HG03469 (cell line): ENCODE data around the gene CD58.

Experiments
- ATAC-seq: cut with Tn5 transposase; IDR thresholded peaks from one replicate; pipeline ENCODE4 v1.9.1; 2021; ENCODE audit warnings: mild to moderate bottlenecking, moderate library complexity, moderate number of reproducible peaks; ENCODE audit not compliant: unreplicated experiment

Gene CD58

GRCh38 chr1:116474921-116475849 lies 95.6 kb downstream of the CD58 start:
- no peak for ATAC-seq

GRCh38 chr1:116472431-116472961 lies 98.3 kb downstream of the CD58 start:
- ATAC-seq, result no peak

GRCh38 chr1:116471241-116471640 lies 99.6 kb downstream of the CD58 start:
- no peak for ATAC-seq

GRCh38 chr1:116470671-116471070 lies 100.2 kb downstream of the CD58 start:
- no peak for ATAC-seq

- ATAC-seq, result no peak
Measured at GRCh38 chr1:116466810-116467557, 103.8 kb downstream of the CD58 start.

- ATAC-seq, result no peak
Measured at GRCh38 chr1:116465845-116466685, 104.8 kb downstream of the CD58 start.

GRCh38 chr1:116465477-116465844 lies 105.4 kb downstream of the CD58 start:
- ATAC-seq, result no peak
